ENCODE data around the gene ADGRD1. TPM values are rescaled to one million over a fixed set of nuclear protein-coding genes. Genes with fewer than 3 reads are reported as not detected.

ADGRD1 gene
- total RNA-seq, 1 donor from 2014 or later = 0.98 TPM

DNA sequence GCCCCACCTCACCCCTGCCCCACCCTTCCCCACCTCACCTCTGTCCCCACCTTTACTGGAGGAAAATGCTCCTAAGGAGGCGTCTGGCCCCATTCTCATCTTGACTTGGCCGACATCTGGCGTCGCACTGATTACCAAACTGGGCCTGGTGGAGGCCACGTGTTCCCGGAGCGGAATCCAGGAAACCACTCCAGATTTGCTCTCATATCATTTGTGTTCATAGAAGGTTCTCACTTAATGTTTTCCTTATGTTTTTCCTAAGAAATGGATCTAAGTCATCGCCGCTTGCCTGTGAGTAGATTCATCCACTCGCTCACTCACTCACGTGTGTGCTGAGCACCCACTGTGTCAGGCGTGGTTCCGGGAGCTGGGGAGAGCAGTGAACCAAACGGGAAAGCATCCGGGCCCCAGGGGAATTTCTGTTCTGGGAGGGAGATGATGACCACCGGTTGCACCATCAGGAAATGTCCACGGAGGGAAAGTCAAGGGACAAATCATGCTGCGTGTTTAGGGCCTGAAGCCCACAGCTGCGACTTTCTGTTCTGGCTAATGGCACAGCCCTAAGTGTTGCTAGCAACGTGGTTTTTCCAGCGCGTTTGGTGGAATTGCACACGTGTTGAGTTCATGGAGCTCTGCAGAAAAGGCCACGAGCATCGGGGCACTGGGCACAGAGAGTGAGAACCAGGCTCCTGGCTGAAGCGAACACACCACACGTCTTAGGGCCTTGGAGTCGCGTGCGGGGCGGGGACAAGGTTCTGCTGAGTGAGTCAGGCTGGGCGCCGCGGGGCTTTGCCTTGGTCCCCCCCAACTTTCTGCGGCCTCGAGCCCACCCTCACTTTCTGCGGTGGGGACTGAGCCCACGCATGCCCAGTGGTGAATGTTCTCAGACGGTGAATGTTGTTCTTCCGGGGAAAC is 57.7 kb downstream of the ADGRD1 start:
- H3K27me3 Mint-ChIP-seq (ENCODE audit: low read depth) = no peaks in the 10 kb centered on the region
- no peak overlapping the region for H3K4me3 Mint-ChIP-seq
- H3K4me1 Mint-ChIP-seq = peaks cover 18% of the 10 kb centered on the region
- no peaks in the 10 kb centered on the region for H3K9me3 Mint-ChIP-seq
- H3K27ac Mint-ChIP-seq (ENCODE audit: unreplicated experiment) = no peak overlapping the region
- TF ChIP-seq, protein P1, sequence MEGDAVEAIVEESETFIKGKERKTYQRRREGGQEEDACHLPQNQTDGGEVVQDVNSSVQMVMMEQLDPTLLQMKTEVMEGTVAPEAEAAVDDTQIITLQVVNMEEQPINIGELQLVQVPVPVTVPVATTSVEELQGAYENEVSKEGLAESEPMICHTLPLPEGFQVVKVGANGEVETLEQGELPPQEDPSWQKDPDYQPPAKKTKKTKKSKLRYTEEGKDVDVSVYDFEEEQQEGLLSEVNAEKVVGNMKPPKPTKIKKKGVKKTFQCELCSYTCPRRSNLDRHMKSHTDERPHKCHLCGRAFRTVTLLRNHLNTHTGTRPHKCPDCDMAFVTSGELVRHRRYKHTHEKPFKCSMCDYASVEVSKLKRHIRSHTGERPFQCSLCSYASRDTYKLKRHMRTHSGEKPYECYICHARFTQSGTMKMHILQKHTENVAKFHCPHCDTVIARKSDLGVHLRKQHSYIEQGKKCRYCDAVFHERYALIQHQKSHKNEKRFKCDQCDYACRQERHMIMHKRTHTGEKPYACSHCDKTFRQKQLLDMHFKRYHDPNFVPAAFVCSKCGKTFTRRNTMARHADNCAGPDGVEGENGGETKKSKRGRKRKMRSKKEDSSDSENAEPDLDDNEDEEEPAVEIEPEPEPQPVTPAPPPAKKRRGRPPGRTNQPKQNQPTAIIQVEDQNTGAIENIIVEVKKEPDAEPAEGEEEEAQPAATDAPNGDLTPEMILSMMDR (conservative IDR thresholded peaks at IDR 0.05) = no peak
- H3K36me3 Mint-ChIP-seq (ENCODE audit: low read depth) = no peaks in the 10 kb centered on the region
- no peak for DNase-seq (ENCODE audit: low read depth, low spot score)

DNA sequence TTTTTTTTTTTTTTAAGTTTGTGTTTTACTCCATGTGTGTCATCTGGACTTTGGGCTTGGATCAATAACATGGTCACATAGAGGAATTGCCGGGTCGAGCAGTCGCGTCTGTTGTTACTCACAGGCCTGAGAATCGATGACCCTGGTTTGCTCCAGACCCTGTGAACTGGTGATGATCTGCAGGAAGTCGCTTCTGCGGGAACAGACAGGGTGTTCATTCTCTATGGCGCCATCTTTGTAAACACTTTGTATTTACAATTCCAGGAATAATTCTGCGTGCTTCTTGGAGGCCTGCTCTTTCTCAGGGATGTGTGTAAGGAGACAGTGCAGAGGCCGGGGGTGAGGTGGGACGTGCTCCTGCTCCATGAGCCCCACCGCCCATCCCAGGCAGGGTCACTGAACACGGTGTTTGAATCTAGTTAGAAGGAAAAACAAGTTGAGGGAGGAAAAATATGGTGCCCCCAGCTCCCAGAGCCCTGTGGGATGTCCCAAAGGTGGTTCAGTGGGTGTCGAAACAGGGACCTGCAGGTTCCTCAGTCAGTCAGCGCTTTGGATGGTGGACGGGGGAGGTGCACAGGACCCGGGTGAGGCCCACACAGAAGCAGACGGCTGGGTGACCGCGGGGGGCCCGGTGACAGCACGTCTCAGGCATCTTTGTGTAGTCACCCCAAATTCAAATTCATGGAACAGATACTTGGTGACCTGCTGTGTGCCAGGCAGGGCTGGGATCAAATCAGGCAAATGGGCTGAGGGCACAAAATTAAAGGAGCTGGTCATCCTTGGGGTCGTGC is 58.8 kb downstream of the ADGRD1 start:
- no peaks in the 10 kb centered on the region for H3K9me3 Mint-ChIP-seq
- peaks cover 1% of the 10 kb centered on the region for H3K27me3 Mint-ChIP-seq (ENCODE audit: low read depth)
- DNase-seq (ENCODE audit: low read depth, low spot score) = no peak
- peaks cover 15% of the 10 kb centered on the region for H3K4me1 Mint-ChIP-seq
- H3K36me3 Mint-ChIP-seq (ENCODE audit: low read depth) = no peaks in the 10 kb centered on the region
- no peak overlapping the region for H3K4me3 Mint-ChIP-seq
- TF ChIP-seq, protein P1 (conservative IDR thresholded peaks at IDR 0.05) = no peak
- H3K27ac Mint-ChIP-seq (ENCODE audit: unreplicated experiment) = no peak overlapping the region

DNA sequence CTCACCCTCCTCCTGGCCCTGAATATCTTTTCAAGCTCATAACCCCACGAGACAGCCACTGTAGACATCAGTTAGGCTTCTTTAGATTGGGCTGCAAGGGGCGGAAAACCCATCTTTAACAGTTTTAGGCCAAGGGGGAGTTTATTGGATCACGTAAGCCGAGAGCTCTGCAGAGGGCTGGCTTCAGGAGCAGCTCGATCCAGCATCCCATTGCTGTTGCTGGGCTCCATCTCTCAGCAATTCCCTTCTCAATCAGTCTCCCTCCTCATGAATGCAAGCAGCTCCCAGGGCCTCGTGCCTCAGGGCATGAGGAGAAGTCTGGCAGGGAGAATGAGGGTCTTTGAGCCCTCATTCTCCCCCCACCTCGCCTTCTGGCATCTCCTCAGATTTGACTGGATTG is 59.4 kb downstream of the ADGRD1 start:
- no peak overlapping the region for H3K27ac Mint-ChIP-seq (ENCODE audit: unreplicated experiment)
- H3K36me3 Mint-ChIP-seq (ENCODE audit: low read depth) = no peaks in the 10 kb centered on the region
- H3K4me3 Mint-ChIP-seq = no peak overlapping the region
- DNase-seq (ENCODE audit: low read depth, low spot score) = no peak
- H3K27me3 Mint-ChIP-seq (ENCODE audit: low read depth) = peaks cover 4% of the 10 kb centered on the region
- TF ChIP-seq, protein P1 (conservative IDR thresholded peaks at IDR 0.05) = no peak
- peaks cover 13% of the 10 kb centered on the region for H3K4me1 Mint-ChIP-seq
- no peaks in the 10 kb centered on the region for H3K9me3 Mint-ChIP-seq

DNA sequence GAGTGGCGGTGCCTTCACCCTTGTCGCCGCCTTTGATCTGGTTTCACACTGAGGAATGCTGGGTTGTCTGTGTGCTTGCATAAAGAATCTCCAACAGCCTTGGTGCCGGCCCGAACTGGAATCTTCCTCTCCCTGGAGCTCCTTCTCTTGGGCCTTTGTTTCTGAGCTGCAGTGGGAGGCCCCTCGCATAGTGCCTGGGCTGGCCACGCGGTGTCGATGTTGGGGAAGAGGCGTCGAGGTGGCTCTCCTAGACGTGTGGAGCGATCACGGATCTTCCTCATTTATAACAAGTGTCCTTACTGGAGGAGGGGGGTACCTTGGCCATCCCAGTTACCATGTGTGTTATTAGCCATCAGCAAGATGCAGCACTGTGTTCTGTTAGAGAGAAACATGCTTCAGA is 60.6 kb downstream of the ADGRD1 start:
- Mint-ChIP-seq H3K27me3 (ENCODE audit: low read depth) (peaks cover 4% of the 10 kb centered on the region), H3K27ac (ENCODE audit: unreplicated experiment) (no peak overlapping the region), H3K4me1 (peaks cover 10% of the 10 kb centered on the region), H3K36me3 (ENCODE audit: low read depth) (no peaks in the 10 kb centered on the region), H3K4me3 (no peak overlapping the region), H3K9me3 (no peaks in the 10 kb centered on the region)
- no peak for DNase-seq (ENCODE audit: low read depth, low spot score)
- TF ChIP-seq, protein P1 (conservative IDR thresholded peaks at IDR 0.05) = no peak

DNA sequence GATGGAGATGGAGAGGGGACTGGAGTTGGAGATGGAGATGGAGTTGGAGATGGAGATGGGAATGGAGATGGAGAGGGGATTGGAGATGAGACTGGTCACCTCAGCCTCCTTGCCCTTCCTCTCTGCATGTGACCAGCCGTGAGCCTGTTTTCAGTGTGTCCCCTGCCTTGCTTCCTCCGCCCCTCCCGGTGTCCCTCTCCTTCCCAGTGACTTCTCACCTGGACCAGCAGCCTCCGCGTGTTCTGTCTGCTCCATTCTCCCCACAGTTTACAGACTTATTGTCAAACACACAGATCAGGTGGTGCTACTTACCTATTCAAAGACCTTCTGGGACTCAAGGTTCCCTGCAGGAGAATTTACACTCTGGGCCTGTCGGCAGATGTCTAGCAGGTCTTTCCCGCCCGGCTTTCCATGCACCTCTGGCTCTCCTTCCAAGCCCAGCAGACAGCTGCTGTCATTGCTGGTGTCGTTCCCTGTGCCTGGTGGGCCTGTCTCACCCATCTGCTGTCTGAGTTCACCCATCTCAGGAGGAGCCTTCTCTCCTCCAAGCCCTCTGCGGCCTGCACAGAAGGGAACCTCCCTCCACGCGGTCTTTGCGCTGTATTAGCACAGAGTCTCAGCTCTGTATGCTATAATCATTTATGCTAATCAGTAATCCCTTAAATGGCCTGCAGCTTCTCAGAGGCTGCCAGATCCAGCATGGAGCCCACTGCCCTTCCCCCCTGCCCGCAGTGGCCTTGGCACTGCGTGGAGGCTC is 62.1 kb downstream of the ADGRD1 start:
- no peak for DNase-seq (ENCODE audit: low read depth, low spot score)
- Mint-ChIP-seq H3K36me3 (ENCODE audit: low read depth) (no peaks in the 10 kb centered on the region), H3K4me1 (peaks cover 6% of the 10 kb centered on the region), H3K27ac (ENCODE audit: unreplicated experiment) (no peak overlapping the region), H3K4me3 (no peak overlapping the region), H3K9me3 (no peaks in the 10 kb centered on the region), H3K27me3 (ENCODE audit: low read depth) (peaks cover 4% of the 10 kb centered on the region)
- TF ChIP-seq, protein P1 (conservative IDR thresholded peaks at IDR 0.05) = no peak
